HEK293 (cell line): ENCODE results near the gene UBE2J2.

Source experiments
- CTCF ChIA-PET: fragments of 350-600 bp; formaldehyde crosslinking; extraction: SDS; loops from one replicate; lab custom pipeline; 2021; ENCODE audit warnings: antibody characterized with exemption; lab: Yijun Ruan, JAX
- POLR2A ChIA-PET: fragments of 300-600 bp; formaldehyde crosslinking; extraction: SDS; loops from one replicate; lab custom pipeline; 2020; ENCODE audit warnings: antibody characterized with exemption, inconsistent platforms; lab: Yijun Ruan, JAX
- H3K27ac ChIP-seq: fragments of 200-500 bp; sonication (Bioruptor generic); 2 replicates; pipeline ENCODE4 v1.5.1; 2014; ENCODE audit warnings: low read depth, low read length, control low read depth, inconsistent platforms; ENCODE audit errors: extremely low read depth
- H3K36me3 ChIP-seq, 2 experiments: fragments of 200-500 bp in 1 of 2; sonication (Bioruptor generic) in 1 of 2; 1 replicate in 1 of 2; 2 replicates in 1 of 2; pipeline ENCODE4 v1.5.1; 2014 to 2017; ENCODE audit warnings: inconsistent platforms in 2 of 2, low read length in 2 of 2; ENCODE audit not compliant: control insufficient read depth in 2 of 2, insufficient read depth in 1 of 2
- H3K4me1 ChIP-seq: fragments of 200-500 bp; sonication (Bioruptor generic); 2 replicates; pipeline ENCODE4 v1.5.1; 2014; ENCODE audit warnings: mild to moderate bottlenecking, low read length, inconsistent platforms; ENCODE audit not compliant: control insufficient read depth, insufficient read depth
- H3K4me3 ChIP-seq: 2 replicates; pipeline ENCODE4 v1.5.1; 2011; ENCODE audit warnings: low read depth, mild to moderate bottlenecking, control low read depth, low read length, moderate library complexity
- H3K9me3 ChIP-seq: fragments of 200-500 bp; sonication (Bioruptor generic); 2 replicates; pipeline ENCODE4 v1.5.1; 2014; ENCODE audit warnings: low read depth, low read length, inconsistent platforms; ENCODE audit not compliant: control insufficient read depth, insufficient read depth
- GLIS1 ChIP-seq: fragments of 450-650 bp; formaldehyde crosslinking; IDR thresholded peaks from 2 replicates; pipeline ENCODE4 v1.5.1; 2016; ENCODE audit warnings: missing biosample characterization, missing genetic modification characterization
- GLIS2 ChIP-seq: fragments of 450-650 bp; formaldehyde crosslinking; IDR thresholded peaks from 2 replicates; pipeline ENCODE4 v1.5.1; 2016; ENCODE audit warnings: missing biosample characterization, missing genetic modification characterization
- KLF16 ChIP-seq: fragments of 450-650 bp; formaldehyde crosslinking; IDR thresholded peaks from 2 replicates; pipeline ENCODE4 v1.5.1; 2017; ENCODE audit warnings: missing biosample characterization, missing genetic modification characterization
- MEIS1 ChIP-seq: sonication (generic); formaldehyde crosslinking; IDR thresholded peaks from 2 replicates; pipeline ENCODE4 v1.8.1; 2022; ENCODE audit warnings: missing genetic modification reagents, mild to moderate bottlenecking, borderline replicate concordance
- MYNN ChIP-seq: fragments of 450-650 bp; formaldehyde crosslinking; IDR thresholded peaks from 2 replicates; pipeline ENCODE4 v1.5.1; 2016; ENCODE audit warnings: missing biosample characterization, missing genetic modification characterization, borderline replicate concordance
- PRDM1 ChIP-seq: fragments of 450-650 bp; formaldehyde crosslinking; IDR thresholded peaks from 2 replicates; pipeline ENCODE4; 2016; ENCODE audit warnings: missing biosample characterization, missing genetic modification characterization
- PRDM2 ChIP-seq: fragments of 450-650 bp; formaldehyde crosslinking; IDR thresholded peaks from 2 replicates; pipeline ENCODE4 v1.5.1; 2016; ENCODE audit warnings: missing biosample characterization, missing genetic modification characterization, borderline replicate concordance
- REPIN1 ChIP-seq: fragments of 450-650 bp; formaldehyde crosslinking; IDR thresholded peaks from 2 replicates; pipeline ENCODE4 v1.5.1; 2017; ENCODE audit warnings: missing biosample characterization, missing genetic modification characterization, low read depth
- SALL2 ChIP-seq: fragments of 450-650 bp; formaldehyde crosslinking; IDR thresholded peaks from 2 replicates; pipeline ENCODE4 v1.5.0; 2017; ENCODE audit warnings: missing biosample characterization, mild to moderate bottlenecking, missing genetic modification characterization, borderline replicate concordance
- SETDB1 ChIP-seq: IDR thresholded peaks from one replicate; pipeline ENCODE4 v1.6.1; 2017; ENCODE audit warnings: mild to moderate bottlenecking, low read length, moderate library complexity, mixed read lengths; ENCODE audit not compliant: insufficient read length
- TCF7L2 ChIP-seq: IDR thresholded peaks from 2 replicates; pipeline ENCODE4 v1.6.1; 2011; ENCODE audit warnings: low read depth, mild to moderate bottlenecking, inconsistent platforms, low read length, moderate library complexity, borderline replicate concordance
- YY2 ChIP-seq: fragments of 450-650 bp; formaldehyde crosslinking; IDR thresholded peaks from 2 replicates; pipeline ENCODE4 v1.5.1; 2016; ENCODE audit warnings: missing biosample characterization, missing genetic modification characterization
- ZFHX2 ChIP-seq: fragments of 450-650 bp; formaldehyde crosslinking; conservative IDR thresholded peaks from 2 replicates; pipeline ENCODE4 v1.5.1; 2016; ENCODE audit warnings: missing biosample characterization, missing genetic modification characterization
- ZFP41 ChIP-seq: fragments of 450-650 bp; formaldehyde crosslinking; IDR thresholded peaks from 2 replicates; pipeline ENCODE4 v1.5.1; 2016; ENCODE audit warnings: missing biosample characterization, missing genetic modification characterization, borderline replicate concordance
- ZIC2 ChIP-seq: fragments of 450-650 bp; formaldehyde crosslinking; IDR thresholded peaks from 2 replicates; pipeline ENCODE4 v1.5.1; 2016; ENCODE audit warnings: missing biosample characterization, missing genetic modification characterization
- ZNF175 ChIP-seq: fragments of 450-650 bp; formaldehyde crosslinking; IDR thresholded peaks from 2 replicates; pipeline ENCODE4 v1.5.1; 2016; ENCODE audit warnings: missing biosample characterization, missing genetic modification characterization
- ZNF211 ChIP-seq: fragments of 450-650 bp; formaldehyde crosslinking; IDR thresholded peaks from 2 replicates; pipeline ENCODE4 v1.5.1; 2016; ENCODE audit warnings: low read depth, missing biosample characterization, missing genetic modification characterization
- ZNF292 ChIP-seq: fragments of 450-650 bp; formaldehyde crosslinking; IDR thresholded peaks from 2 replicates; pipeline ENCODE4 v1.5.1; 2016; ENCODE audit warnings: low read depth, missing biosample characterization, missing genetic modification characterization, borderline replicate concordance
- ZNF37A ChIP-seq: fragments of 450-650 bp; IDR thresholded peaks from 2 replicates; pipeline ENCODE4 v1.5.1; 2018; ENCODE audit warnings: missing biosample characterization, missing genetic modification characterization
- ZNF398 ChIP-seq: fragments of 450-650 bp; formaldehyde crosslinking; IDR thresholded peaks from 2 replicates; pipeline ENCODE4 v1.5.1; 2017; ENCODE audit warnings: missing biosample characterization, missing genetic modification characterization
- ZNF521 ChIP-seq: fragments of 450-650 bp; formaldehyde crosslinking; IDR thresholded peaks from 2 replicates; pipeline ENCODE4 v1.5.1; 2017; ENCODE audit warnings: missing biosample characterization, mild to moderate bottlenecking, missing genetic modification characterization
- ZNF529 ChIP-seq: fragments of 450-650 bp; formaldehyde crosslinking; IDR thresholded peaks from 2 replicates; pipeline ENCODE4 v1.5.1; 2017; ENCODE audit warnings: missing genetic modification characterization, missing biosample characterization; ENCODE audit not compliant: insufficient replicate concordance
- ZNF544 ChIP-seq: fragments of 450-650 bp; formaldehyde crosslinking; IDR thresholded peaks from 2 replicates; pipeline ENCODE4 v1.5.0; 2017; ENCODE audit warnings: missing biosample characterization, missing genetic modification characterization
- ZNF561 ChIP-seq: fragments of 450-650 bp; IDR thresholded peaks from 2 replicates; pipeline ENCODE4 v1.5.1; 2018; ENCODE audit warnings: missing biosample characterization, missing genetic modification characterization, borderline replicate concordance
- ZNF707 ChIP-seq: fragments of 450-650 bp; formaldehyde crosslinking; IDR thresholded peaks from 2 replicates; pipeline ENCODE4 v1.5.1; 2016; ENCODE audit warnings: missing biosample characterization, missing genetic modification characterization
- ZNF830 ChIP-seq: fragments of 450-650 bp; IDR thresholded peaks from 2 replicates; pipeline ENCODE4 v1.5.0; 2018; ENCODE audit warnings: missing biosample characterization, missing genetic modification characterization, low read depth, mild to moderate bottlenecking, moderate library complexity
- ZSCAN16 ChIP-seq: fragments of 450-650 bp; formaldehyde crosslinking; IDR thresholded peaks from 2 replicates; pipeline ENCODE4 v1.5.1; 2016; ENCODE audit warnings: missing biosample characterization, missing genetic modification characterization

Gene UBE2J2

GRCh38 chr1:1227386-1227785 is 46.3 kb downstream of the UBE2J2 start (continued):
- TF ChIP-seq PRDM2 (tag by site-specific recombination), result no peak
- TF ChIP-seq TCF7L2, result no peak
- TF ChIP-seq ZFHX2 (tag by site-specific recombination), result no peak
- no peak for TF ChIP-seq SALL2 (tag by site-specific recombination)
- TF ChIP-seq ZNF561 (tag by site-specific recombination), result no peak
- no peak for TF ChIP-seq ZSCAN16 (tag by site-specific recombination)
- no peak for TF ChIP-seq MYNN

GRCh38 chr1:1226566-1227362 is 46.9 kb downstream of the UBE2J2 start:
- no peak overlapping the region for H3K4me3 ChIP-seq
- CTCF ChIA-PET, result no interaction called here
- H3K36me3 ChIP-seq, result peaks cover 1 to 82% of the 10 kb centered on the region in 2 experiments; a peak in 2 of 3 replicates
- POLR2A ChIA-PET, result interaction anchor here (1.2 kb wide), 1 partner anchor 12 kb away, joined by 4 read pairs; no protein-coding TSS in a partner anchor
- H3K9me3 ChIP-seq, result no peaks in the 10 kb centered on the region
- no peak overlapping the region for H3K27ac ChIP-seq
- H3K4me1 ChIP-seq, result no peaks in the 10 kb centered on the region
- TF ChIP-seq ZNF521 (tag by site-specific recombination), result no peak
- TF ChIP-seq ZNF529 (tag by site-specific recombination), result no peak
- TF ChIP-seq REPIN1 (tag by site-specific recombination), result no peak
- TF ChIP-seq ZFP41 (tag by site-specific recombination), result no peak
- no peak for TF ChIP-seq ZNF211 (tag by site-specific recombination)
- TF ChIP-seq MEIS1, result no peak
- TF ChIP-seq ZIC2 (tag by site-specific recombination), result no peak

GRCh38 chr1:1225913-1226312 is 47.7 kb downstream of the UBE2J2 start:
- CTCF ChIA-PET, result interaction anchor here (1.8 kb wide), 1 partner anchor 103 kb away, joined by 5 read pairs; no protein-coding TSS in a partner anchor
- Histone ChIP-seq H3K27ac (no peak overlapping the region), H3K36me3 (peaks cover 4 to 90% of the 10 kb centered on the region in 2 experiments; a peak in 2 of 3 replicates), H3K9me3 (no peaks in the 10 kb centered on the region), H3K4me3 (no peak overlapping the region), H3K4me1 (no peaks in the 10 kb centered on the region)
- POLR2A ChIA-PET, result interaction anchor here (1.2 kb wide), 1 partner anchor 11 kb away, joined by 4 read pairs; no protein-coding TSS in a partner anchor
- TF ChIP-seq ZNF292 (tag by site-specific recombination) (no peak), SETDB1 (no peak), ZNF175 (tag by site-specific recombination) (no peak), YY2 (tag by site-specific recombination) (no peak), GLIS1 (tag by site-specific recombination) (no peak), PRDM1 (no peak), ZNF398 (tag by site-specific recombination) (no peak), ZNF37A (no peak), ZNF544 (tag by site-specific recombination) (no peak), MYNN (no peak), ZNF707 (tag by site-specific recombination) (no peak), KLF16 (tag by site-specific recombination) (no peak), GLIS2 (tag by site-specific recombination) (no peak), ZNF830 (no peak), ZNF521 (tag by site-specific recombination) (no peak)
